ENCODE measurements around the gene DAZAP2.
"Not testable (repeated sequence)": the region's sequence is repeated elsewhere in the genome, so short reads cannot be mapped to it uniquely, and the experiment has no call there.

Gene DAZAP2

DNA sequence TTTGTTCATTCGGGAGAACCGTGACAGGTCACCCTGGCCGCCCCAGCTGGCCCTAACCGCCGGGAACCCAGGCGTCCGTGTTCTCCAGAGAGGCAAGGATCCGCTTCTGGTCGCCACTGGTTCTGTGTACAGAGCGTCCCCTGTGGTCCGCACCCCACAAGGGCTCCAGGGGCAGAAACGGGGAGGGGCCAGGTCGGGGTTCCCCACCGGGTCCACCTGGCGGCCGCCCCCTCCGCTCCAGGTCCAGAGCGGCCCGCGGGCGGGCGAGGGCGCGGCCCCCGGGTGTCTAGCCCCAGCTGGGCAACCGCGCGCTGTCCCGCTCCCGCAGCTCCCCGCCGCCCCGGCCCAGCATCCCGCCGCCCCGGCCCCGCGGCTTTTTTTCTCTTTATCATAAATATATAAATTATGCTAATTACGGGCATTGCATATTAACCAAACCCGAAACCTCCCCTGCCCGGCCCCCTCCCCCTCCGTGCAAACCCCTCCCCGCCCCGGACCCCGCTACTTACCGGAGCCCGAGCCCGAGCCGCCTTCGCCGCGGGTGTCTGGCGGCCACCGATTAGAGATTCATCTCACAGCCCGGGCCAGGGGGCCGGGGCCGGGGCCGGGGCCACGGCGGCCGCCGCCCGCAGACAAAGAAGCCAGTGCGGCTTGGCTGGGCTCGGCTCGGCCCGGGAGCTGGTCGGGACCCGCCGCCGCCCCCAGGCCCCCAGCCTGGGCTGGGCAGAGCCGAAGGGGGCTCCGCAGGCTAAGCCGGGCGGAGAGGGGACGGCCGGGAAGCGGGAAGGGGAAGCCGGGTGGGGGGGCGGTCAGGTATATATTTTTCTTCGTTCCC, 21.3 kb upstream of the DAZAP2 start:
- DNase-seq, result peak; percentile 49

DNA sequence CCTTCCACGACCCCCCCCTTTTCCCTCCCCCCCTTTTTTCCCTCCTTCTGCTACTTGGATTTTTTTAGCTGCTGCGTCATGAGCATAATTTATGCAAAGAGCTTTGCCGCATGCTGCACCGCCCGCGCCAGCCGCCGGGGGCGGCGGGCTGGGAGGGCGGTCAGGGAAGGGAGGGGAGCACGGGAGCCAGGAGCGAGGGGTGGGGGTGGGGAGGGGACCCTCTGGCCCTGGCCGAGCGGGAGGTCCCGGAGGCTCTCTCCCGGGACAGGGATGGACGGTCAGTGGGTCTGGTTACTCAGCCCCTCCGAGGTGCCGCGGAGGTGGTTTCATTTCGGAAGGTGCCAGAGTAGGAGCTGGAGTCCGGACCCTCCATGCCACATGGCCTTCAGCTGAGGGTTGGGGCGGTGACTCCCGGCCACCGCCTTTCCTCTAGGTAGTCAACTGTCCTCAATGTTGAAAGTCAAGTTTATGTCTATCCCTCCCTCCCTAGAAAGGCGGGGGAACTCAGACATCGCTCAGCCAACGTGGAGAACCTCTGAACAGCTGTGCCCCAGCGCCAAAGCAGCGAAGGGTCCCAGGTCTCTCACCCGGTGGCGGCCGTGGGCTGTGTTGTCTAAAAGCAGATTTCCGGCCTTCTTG, 20.5 kb upstream of the DAZAP2 start, which contains the start of gene POU6F1:
Gene POU6F1 (minus strand): TSS at position 95 of the 639 bp plus-strand sequence. CDS start 11,226 bp downstream, outside the sequence.
- DNase-seq, result peak; percentile 82

DNA sequence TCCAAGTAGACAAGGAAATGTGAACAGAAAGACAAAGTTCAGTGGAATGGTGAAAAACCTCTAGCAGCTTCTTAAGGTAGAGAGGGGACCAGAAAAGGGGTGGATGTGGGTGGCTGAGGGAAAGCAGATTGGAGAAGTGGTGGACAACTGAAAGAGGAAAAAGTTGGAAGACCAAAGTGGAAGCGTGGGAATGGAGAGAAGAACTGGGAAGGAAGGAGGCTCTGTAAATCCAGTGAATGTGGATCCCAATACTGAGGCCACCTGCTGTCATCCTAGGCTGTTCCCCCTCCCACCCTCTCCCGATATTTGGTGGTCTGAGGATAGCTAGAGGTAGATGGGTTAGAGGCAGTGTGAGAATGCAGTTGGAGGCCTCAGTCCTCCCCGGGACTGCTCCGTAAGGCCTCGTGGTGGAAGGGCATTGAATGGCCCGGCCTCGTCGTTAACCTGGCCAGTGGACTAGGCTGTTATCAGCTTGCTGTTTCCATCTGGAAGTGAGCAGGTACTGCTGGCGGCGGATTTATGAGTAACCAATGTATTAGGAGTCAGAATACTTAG, 19.9 kb upstream of the DAZAP2 start:
- DNase-seq, result peak; percentile 48

DNA sequence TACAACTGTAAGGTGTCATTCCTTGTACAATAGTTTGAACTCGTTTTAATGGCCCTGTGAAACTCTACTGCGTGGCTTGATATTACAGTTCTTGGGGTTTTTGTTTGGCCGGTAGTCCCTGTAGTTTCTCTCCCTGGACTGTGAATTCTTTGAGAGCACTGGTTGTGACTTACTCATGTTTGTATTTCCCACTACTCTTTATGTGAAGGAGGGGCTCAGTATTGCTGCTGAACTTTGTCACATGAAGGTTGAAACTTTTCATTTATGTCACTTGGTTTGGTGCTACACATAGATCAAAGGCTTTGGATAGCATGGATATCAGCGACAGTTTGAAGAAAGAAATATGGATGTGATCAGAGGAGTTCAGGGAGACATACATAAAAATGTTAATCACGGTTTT, 19.3 kb upstream of the DAZAP2 start:
- peak; percentile 21 for DNase-seq

DNA sequence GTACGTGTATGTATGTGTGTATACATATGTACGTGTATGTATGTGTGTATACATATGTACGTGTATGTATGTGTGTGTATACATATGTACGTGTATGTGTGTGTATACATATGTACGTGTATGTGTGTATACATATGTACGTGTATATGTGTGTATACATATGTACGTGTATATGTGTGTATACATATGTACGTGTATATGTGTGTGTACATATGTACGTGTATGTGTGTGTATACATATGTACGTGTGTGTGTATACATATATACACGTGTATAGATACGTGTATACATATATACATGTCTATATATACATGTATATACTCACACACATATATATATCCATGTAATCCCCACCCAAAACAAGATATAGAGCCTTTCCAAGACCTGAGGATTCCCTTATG, 18.8 kb upstream of the DAZAP2 start:
- DNase-seq, result not testable (repeated sequence)

DNA sequence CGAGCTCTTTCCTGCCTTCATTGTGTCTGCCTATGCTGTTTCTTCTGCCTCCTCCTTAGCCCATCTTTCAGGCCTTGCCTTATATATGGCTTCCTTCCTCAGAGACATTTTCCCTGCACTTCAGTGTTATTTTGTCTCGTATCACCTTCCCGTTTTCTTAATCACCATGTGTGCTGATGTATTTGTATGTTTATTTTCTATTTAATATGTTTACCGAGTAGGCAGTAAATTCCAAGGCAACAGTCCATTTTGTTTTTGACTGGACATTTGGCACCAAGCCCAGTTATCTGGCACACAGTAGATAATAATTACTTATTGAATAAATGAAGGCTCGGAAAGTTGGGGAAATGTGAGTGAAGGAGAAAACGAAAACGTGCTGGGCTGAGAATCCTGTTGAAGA, 16.2 kb upstream of the DAZAP2 start:
- peak; percentile 37 for DNase-seq

DNA sequence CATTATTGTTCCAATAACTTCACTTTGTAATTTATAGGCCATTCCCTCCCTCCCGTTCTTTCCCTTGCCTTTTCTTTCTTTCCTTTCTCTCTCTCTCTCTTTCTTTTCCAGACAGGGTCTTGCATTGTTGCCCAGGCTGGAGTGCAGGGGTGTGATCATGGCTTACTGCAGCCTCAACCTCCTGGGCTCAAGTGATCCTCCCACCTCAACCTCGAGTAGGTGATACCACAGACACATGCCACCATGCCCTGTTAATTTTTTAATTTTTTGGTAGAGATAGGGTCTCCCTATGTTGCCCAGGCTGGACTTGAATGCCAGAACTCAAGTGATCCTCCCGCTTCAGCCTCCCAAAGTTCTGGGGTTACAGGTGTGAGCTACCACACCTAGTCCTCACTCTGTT, 14.0 kb upstream of the DAZAP2 start:
- DNase-seq, result no peak

DNA sequence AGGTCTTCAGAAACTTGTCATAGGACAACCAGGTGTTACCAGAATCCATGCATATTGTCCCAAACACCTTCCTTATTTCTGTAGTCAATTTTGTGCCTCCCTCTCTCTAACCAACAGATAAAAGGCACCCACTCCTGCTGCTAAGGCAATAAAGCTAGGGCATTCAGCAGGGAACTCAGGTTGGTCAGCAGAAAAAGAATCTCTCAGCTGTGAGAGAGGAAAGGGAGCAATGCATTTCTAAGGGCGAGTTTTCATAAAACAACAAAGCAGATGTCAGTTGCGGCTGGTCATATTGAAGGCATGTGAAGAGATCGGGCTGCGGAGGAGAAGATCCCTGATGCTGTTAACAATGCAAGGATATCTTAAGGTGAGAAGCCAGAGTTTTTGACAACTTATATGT, 13.4 kb upstream of the DAZAP2 start:
- no peak for DNase-seq

DNA sequence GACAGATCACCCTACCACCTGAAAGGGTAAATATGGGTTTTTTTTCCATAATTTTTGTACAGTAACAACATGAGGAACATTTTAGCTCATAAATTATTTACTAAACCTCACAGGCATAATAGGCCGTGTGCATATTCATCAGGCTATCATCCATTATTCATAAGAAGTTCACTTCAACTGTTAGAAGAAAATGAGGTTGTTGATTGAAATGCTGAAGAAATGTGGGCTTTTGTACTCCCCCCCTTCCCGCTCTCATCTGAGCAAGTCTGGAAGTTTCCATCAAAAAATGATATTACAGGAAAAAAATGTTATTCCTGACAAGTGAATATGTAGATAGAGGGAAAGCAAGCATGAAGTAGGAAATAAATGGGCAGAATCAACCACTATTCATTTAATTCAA, 12.9 kb upstream of the DAZAP2 start:
- DNase-seq, result no peak

DNA sequence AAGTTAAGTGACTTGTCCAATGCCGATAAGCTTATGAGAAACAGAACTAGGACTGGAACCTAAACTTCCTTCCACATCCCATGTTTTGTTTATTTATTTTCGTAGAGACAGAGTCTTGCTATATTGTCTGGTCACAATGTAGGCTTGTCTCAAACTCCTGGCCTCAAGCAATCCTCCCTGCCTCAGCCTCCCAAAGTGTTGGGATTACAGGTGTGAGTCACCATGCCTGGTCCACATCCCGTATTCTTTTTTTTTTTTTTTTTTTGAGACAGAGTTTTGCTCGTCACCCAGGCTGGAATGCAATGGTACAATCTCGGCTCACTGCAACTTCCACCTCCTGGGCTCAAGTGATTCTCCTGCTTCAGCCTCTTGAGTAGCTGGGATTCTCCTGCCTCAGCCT, 11.5 kb upstream of the DAZAP2 start:
- DNase-seq, result not testable (repeated sequence)

DNA sequence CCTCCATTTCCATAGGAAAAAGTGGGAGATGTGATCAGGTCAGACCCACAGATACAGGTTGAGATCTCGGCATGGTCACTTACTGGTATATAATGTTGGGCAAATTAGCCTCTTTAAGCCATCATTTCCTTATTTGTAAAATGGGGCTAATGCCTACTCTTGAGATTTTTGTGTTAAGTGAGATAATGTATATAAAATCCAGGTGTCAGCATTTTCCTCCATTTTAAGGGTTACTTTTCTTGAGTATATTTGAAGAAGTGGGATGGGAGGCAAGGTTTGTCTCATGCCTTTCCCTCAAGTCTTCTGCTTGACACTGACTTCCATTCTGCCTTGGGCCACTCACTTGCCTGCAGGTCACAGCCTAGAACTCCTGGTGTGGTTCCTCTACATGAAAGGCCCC, 10.7 kb upstream of the DAZAP2 start:
- no peak for DNase-seq

DNA sequence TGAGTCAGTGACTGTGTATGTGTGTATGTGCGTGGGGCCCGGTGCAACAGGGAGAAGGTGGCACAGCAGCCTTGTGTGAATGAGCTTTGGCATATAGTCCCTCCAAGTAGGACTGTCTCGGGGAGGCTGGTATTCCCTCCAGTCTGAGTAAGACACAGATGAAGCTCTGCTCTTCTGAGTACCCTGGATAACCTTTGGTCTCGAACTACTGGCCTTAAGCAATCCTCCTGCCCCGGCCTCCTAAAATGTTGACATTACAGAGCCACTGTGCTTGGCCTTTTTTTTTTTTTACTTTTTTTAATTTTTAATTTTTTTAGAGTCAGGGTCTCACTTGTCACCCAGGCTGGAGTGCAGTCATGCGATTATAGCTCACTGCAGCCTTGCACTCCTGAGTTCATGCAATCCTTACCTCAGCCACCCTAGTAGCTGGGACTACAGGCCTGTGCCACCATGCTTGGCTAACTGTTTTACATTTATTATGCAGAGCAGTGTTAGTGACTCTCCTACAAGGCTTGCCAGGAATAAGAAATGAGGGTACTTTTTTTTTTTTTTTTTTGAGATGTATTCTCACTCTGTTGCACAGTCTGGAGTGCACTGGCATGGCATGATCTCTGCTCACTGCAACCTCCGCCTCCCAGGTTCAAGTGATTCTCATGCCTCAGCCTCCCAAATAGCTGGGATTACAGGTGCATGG, 9.4 kb upstream of the DAZAP2 start:
- no peak for DNase-seq

DNA sequence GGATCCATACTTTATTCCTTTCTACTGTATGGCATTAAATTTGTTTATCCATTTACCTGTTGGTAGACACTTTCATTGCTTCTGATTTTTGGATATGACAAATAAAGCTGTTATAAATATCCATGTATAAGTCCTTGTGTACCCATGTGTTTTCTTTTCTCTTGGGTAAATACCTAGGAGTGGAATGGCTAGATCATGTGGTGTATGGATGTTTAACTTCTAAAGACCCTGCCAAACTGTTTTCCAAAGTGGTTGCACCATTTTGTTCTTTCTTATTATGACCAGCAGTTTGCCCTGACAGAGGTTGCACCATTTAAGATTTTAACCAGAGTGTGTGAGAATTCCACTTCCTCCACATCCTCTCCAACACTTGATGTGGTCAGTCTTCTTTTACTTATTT, 6.0 kb upstream of the DAZAP2 start:
- DNase-seq, result no peak

DNA sequence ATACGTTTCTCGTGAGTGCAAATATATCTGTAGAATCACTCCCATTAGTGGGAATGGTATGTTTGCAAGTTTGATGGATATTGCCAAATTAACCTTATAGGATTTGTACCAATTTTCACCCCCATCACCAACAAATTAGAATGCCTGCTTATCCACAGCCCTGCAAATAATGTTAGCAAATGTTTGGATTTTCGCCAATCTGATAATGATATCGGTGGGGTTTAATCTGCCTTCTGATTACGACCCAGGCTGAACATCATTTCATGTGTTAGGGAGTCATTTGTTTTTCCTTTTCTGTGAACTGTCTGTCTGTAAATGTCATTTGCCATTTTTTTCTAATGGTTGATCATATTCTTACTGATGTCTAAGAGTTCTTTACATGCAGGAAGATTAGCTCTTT, 4.1 kb upstream of the DAZAP2 start:
- DNase-seq, result peak; percentile 32

DNA sequence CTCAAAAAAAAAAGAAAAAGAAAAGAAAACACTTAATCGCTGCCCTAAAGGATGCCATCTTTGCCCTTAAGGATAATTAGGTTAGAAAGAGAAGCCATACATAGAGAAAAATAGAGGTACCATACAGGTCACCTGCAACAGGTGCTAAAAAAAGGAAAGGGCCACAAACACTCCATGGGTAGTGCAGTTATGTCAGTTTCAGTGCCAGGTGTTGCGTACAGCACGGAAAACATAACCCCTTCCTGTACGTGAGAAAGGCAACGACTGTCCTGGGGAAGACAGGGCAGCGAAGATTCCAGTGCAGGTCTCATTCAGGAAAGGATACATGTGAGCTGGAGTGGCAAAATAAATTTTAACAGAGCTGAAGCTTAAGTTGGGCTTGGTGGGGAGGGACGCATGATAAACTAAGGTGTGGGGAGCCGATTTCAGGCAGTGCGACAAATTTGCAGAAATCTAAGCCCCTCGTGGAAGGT, 553 bp upstream of the DAZAP2 start:
- no peak for DNase-seq

DNA sequence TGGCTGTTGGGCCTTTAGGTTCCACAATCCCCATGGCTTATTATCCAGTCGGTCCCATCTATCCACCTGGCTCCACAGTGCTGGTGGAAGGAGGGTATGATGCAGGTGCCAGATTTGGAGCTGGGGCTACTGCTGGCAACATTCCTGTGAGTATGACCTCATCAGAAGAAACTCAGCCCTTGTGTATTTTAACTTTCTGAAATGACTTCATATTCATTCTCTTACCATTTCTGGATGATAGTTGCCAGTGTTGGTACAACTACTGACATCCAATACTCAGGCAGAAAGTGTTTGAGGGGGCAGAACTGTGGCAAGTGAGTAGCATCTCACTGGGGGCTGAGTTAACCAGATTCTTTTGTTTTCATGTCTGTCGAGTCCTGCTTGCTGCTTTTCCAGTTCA, 2.3 kb downstream of the DAZAP2 start:
- no peak for DNase-seq

DNA sequence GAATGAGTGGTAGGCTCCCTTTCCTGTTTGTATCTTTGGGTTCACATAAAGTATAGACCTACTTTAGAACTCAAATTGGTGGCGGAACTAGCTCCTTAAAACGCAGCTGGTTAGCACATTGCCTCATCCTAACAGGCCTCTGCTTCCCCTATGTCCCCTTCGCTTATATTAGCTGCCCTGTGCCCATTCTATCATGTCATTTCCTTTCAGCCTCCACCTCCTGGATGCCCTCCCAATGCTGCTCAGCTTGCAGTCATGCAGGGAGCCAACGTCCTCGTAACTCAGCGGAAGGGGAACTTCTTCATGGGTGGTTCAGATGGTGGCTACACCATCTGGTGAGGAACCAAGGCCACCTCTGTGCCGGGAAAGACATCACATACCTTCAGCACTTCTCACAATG, 3.5 kb downstream of the DAZAP2 start:
- no peak for DNase-seq

DNA sequence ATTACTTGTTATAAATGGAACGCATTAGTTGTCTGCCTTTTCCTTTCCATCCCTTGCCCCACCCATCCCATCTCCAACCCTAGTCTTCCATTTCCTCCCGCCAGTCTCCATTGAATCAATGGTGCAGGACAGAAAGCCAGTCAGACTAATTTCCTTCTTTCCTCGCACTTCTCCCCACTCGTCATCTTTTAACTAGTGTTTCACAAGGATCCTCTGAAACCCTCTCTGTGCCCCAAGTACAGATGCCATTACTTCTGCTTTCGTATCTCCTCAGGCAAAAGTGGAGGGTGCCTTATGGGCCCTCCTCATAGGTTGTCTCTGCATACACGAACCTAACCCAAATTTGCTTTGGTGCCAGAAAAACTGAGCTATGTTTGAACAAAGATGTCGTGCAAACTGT, 4.2 kb downstream of the DAZAP2 start:
- no peak for DNase-seq

DNA sequence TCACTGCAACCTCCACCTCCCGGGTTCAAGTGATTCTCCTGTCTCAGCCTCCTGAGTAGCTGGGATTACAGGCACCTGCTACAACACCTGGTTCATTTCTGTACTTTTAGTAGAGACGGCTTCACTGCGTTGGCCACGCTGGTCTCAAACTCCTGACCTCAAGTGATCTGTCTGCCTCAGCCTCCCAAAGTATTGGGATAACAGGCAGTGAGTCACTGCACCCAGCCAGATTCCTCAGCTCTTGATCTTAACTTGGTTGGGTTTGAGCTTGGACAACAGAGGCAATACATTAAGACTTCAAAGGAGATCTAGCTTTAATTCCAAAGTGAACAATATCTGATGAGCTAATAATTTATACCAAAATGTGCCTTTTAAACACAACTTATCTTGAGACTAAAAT, 5.6 kb downstream of the DAZAP2 start:
- DNase-seq, result no peak

DNA sequence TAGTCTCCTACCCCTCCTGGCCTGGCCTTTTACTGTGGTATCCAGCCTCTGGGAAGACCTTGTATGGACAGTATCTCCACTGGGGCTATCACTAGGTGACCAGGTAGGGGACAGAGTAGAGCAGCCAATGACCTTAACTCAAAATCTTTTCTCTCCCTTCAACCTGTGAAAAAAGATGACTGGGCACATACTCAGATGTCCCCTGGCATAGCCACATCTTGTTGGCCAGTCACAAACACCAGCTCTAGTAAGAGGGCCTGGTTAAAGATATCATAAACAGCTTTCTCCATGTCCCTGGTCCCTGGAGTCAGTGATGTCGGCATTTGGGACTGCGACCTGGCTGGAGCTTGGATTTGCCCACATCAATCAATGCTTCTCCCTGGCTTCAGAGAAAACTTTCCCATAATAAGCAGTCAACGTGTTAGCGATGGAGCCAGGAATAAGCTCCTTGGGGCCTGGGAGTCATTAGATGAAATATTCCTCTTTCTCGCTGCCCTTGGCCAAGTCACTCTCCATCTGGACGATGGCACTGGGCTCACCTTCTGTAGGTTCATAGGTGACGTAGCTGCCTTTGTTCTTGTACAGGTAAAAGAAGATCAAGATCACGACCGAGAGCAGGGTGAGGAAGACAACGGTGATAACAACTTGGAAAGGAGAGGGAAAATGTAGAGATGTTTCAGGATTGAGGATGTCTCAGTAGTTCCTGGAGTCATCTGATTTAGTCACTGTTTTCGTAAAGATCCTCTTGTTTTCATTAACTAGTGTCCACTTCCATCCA, 7.0 kb downstream of the DAZAP2 start:
- no peak for DNase-seq

DNA sequence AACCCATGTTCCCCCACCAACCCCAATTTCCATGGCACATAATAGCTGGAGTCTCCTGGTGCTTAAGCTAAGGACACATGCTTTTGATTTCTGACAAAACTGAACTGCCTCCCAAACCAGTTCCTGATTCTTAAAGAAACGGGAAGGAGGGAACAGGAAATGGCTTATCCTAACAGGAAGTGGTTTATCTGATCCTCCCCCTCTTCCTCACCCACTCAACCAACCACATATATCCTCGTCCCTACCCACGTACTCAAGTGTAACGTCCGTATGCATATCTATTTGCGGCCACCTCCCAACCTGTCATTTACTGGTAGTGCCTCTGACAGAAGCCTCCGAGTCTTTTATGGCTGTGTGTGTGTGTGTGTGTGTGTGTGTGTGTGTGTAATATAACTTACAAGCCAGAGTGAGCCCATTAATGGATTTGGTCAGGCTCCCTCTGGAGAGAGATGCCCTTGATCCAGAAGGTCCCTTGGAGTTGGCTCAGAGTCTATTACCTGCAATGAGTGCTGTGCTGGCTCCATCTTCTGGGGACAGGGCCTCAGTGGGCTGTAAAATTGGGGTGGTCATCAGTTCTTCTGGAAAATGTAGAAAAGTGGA, 7.7 kb downstream of the DAZAP2 start:
- peak; percentile 84 for DNase-seq

DNA sequence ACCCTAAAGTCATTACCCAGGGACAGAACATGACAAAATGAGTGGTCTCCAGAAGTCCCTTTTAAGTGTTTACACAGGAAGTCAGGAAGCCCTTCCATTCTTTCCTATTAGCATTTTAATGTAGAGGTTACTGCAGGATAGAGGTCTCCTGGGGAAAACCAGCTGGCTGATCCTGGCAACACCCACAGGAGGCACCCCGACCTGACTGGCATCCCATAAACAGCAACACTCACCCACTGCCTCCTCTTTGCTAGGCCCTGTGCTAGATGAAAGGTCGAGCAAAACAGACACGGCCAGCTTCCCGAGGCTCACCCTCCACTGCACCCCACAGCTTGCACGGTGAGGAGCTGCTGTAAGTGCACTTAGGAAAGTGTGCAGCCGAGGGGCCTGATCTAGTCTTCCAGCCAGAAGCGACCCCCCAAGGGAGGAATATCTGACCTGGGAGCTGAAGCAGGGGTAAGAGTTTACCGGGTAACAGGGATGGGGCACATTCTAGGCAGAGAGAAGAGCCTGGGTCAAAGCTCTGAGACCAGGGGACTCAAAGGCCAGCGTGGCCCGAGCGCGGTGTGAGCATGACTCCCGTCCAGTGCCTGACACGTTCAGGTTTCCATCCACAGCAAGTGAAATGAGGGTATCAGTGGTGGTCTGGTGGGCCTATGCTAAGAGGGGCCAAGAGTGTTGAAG, 9.0 kb downstream of the DAZAP2 start:
- no peak for DNase-seq

All from hematopoietic multipotent progenitor cell treated with erythropoietin and hydrocortisone succinate and interleukin-3 and kit ligand, for 8 days (in vitro differentiated cells).